GM10266 (cell line): ENCODE data around the gene STXBP6.

Source experiments
- DNase-seq: peaks from one replicate; pipeline ENCODE4 v3.0.0; 2012; ENCODE audit errors: extremely low spot score
- CTCF ChIP-seq: IDR thresholded peaks from 2 replicates; pipeline ENCODE4 v1.5.1; 2012; ENCODE audit warnings: mild to moderate bottlenecking, low read depth; ENCODE audit not compliant: control insufficient read depth, insufficient read depth; ENCODE audit errors: missing control alignments

STXBP6 gene

DNA sequence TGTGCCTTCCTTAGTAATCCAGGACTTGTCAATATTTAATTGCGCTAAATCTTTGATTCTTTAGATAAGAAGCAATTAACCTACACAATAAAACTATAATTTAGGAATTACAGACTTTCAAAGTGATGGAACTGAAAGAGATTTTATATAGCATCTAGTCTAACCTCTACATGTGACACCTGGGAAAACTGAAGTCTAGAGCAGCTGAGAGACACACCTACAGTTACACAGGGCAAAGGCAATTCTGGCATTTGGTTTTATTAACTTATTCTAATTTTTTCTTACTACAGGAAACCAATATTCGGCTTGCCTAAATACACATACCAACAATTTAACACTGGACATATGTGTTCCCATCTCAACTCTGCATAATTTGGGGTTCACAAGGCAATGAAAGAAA, 196.5 kb downstream of the STXBP6 start:
- no peak for DNase-seq
- TF ChIP-seq CTCF: no peak

DNA sequence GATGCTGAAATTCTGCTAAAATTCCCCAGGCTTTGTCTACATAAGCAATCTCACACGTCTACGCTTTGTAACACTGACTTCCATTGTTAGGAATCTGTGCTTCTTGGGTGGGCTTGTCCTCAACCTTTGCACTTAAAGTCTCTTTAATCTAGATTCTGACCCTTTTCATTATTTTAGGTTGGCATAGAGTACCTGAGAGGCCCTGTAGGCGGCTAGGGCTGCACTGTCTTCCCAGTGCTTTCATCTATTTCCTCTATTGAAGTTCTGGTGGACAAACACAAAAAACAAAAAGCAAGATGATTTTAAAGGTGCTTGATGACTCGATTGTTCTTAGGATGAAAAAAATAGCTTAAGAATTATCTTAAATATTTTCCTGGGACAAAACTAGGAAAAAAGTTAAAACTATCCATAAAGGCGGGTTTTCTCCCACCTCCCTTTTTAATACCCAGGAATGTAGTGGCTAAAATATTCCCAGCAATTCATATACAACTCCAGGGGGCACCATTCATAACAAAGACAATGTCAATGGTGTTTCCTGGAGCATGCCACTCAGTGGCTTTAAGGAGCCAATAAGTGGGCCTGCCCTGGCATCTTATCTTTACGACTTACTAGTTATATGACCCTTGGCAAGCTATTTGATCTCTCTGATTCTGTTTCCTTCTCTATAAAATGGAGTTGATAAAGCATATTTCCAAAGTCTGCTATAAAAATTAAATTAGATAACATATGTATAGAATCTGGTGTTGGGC, 197.5 kb downstream of the STXBP6 start:
- no peak for DNase-seq
- no peak for TF ChIP-seq CTCF

DNA sequence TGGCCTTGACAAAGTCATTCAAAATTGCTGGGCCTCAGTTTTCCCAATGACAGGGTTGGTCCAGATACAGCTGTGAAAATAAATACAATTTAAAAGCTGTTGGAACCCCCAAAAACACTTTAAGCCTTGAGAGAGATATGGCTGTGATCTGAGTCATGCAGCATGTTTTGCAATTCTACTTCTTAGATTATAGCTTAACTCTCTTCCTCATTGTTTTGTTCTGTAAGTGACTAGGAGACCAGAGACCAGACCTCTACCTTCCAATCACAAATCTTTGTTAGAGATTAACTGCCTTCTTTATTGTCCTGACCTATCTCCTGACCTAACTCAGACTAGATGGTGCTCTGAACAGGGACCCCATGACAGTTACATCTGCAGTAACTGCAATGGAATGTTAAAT, 198.1 kb downstream of the STXBP6 start:
- TF ChIP-seq CTCF: no peak
- DNase-seq: no peak

DNA sequence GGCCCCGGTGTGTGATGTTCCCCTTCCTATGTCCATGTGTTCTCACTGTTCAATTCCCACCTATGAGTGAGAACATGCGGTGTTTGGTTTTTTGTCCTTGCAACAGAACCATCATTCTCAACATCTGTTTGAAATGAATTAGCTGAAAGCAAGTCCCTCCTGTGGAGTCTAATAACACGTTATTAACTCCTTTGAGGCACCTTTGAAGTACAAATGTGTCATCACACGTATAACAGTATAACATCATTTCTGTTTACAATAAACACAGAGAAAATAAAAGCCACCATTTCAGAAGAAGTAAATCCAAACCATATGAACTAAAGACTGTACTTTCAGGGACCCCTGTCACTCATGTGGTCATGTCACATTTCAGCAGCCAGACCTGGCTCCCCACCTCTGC, 198.5 kb downstream of the STXBP6 start:
- TF ChIP-seq CTCF: no peak
- no peak for DNase-seq

- no peak for TF ChIP-seq CTCF
- DNase-seq: no peak
Measured at GRCh38 chr14:24850072-24850471, 199.9 kb downstream of the STXBP6 start.

DNA sequence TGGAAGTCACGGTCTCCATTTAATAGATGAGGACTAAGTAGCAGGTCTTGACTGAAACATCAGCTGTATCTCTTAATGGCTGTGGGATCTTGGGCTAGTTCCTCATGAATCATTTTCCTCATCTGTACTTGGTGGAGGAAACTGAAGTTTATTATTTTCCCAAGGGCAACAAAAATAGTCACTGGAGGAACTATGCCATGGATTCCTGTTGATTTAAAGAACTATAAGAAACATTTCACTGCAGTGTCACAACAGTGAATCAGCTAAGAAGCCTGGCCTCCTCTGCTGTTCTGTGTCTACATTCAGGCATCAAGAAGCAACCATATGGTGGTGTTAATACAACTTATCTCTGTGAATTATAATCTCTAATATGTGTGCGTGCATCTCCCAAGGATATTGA, 200.5 kb downstream of the STXBP6 start:
- TF ChIP-seq CTCF: no peak
- no peak for DNase-seq

DNA sequence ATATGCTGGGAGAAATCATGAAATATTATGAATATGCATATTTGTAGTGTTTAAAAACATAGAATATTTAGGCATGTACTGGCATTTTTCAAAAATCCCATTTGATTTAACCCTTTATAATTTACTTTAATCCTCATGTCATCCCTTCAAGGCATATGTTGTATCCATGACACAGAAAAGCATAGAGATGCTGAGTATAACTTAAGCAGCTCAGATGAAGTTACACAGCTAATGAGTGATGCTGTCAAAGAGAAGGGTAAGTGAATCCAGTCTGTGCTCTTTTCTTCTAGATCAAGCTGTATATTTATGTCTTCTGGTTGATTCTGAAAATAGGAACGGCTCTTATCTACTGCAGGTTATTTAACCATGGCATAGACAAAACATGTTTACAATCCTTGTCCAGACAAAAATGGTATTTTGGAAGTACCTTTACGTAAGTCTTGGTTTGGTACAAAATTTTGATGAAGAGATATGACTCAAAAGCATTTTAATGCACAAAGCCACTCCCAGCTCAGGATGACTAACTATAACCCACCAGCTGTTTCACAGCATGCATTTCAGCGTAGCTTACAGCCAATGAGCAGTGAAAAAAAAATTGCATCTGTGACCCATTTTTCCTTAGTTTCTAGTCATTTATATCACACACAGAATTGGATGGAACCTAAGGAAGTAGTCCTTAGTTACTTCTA, 201.7 kb downstream of the STXBP6 start:
- DNase-seq: no peak
- no peak for TF ChIP-seq CTCF
